WTC11 (cell line): ENCODE data around the gene CLDN6. TPM values are rescaled to one million over a fixed set of nuclear protein-coding genes. Genes with fewer than 3 reads are reported as not detected.

ENCODE experiments used
- ATAC-seq: fragments of 200-7000 bp; cut with Tn5 transposase; 2 replicates; pipeline ENCODE4 v1.10.0; 2021; ENCODE audit warnings: mild to moderate bottlenecking, moderate library complexity
- CTCF ChIA-PET: fragments of 300-600 bp; sonication (Branson Sonifier 250); formaldehyde crosslinking; loops from one replicate; lab custom pipeline; 2021; ENCODE audit warnings: antibody characterized with exemption; lab: Charles Lee
- POLR2A ChIA-PET: fragments of 350-600 bp; sonication (Branson Sonifier 250); formaldehyde crosslinking; loops from one replicate; lab custom pipeline; 2021; ENCODE audit warnings: antibody characterized with exemption; lab: Charles Lee
- DNase-seq: peaks from one replicate; pipeline ENCODE4 v3.0.0; 2021; ENCODE audit warnings: low spot score
- H3K27ac Mint-ChIP-seq: 2 replicates; pipeline ENCODE4 v1.8.0; 2021; ENCODE audit warnings: mixed read lengths
- H3K27me3 Mint-ChIP-seq: 2 replicates; pipeline ENCODE4 v1.8.0; 2021; ENCODE audit warnings: low read depth, mild to moderate bottlenecking, moderate library complexity, mixed read lengths
- H3K36me3 Mint-ChIP-seq: 2 replicates; pipeline ENCODE4 v1.8.0; 2021; ENCODE audit warnings: mixed read lengths
- H3K4me1 Mint-ChIP-seq: 2 replicates; pipeline ENCODE4 v1.8.0; 2022; ENCODE audit warnings: mixed read lengths
- H3K4me3 Mint-ChIP-seq: 2 replicates; pipeline ENCODE4 v1.8.0; 2021; ENCODE audit warnings: mild to moderate bottlenecking, moderate library complexity, mixed read lengths
- H3K9me3 Mint-ChIP-seq: 2 replicates; pipeline ENCODE4 v1.8.0; 2021; ENCODE audit warnings: mixed read lengths
- CBFB ChIP-seq: sonication (generic); formaldehyde crosslinking; IDR thresholded peaks from 2 replicates; pipeline ENCODE4 v1.8.1; 2022; ENCODE audit warnings: mild to moderate bottlenecking, low read depth, missing genetic modification reagents
- CREB1 ChIP-seq: sonication (generic); formaldehyde crosslinking; IDR thresholded peaks from 2 replicates; pipeline ENCODE4 v1.8.0; 2023; ENCODE audit warnings: mild to moderate bottlenecking, missing genetic modification reagents
- CREM ChIP-seq: sonication (generic); formaldehyde crosslinking; IDR thresholded peaks from 2 replicates; pipeline ENCODE4 v1.8.1; 2022; ENCODE audit warnings: mild to moderate bottlenecking, missing genetic modification reagents, moderate library complexity
- E2F5 ChIP-seq: sonication (generic); formaldehyde crosslinking; IDR thresholded peaks from 2 replicates; pipeline ENCODE4 v1.8.1; 2022; ENCODE audit warnings: mild to moderate bottlenecking, moderate library complexity, missing genetic modification reagents
- ESRRA ChIP-seq: sonication (generic); formaldehyde crosslinking; IDR thresholded peaks from 2 replicates; pipeline ENCODE4 v1.8.1; 2022; ENCODE audit warnings: mild to moderate bottlenecking, missing genetic modification reagents, borderline replicate concordance
- ETV6 ChIP-seq: sonication (generic); formaldehyde crosslinking; IDR thresholded peaks from 2 replicates; pipeline ENCODE4 v1.8.1; 2022; ENCODE audit warnings: mild to moderate bottlenecking, missing genetic modification reagents
- FOXJ3 ChIP-seq: sonication (generic); formaldehyde crosslinking; IDR thresholded peaks from 2 replicates; pipeline ENCODE4 v1.9.0; 2021; ENCODE audit warnings: missing genetic modification reagents, mild to moderate bottlenecking, borderline replicate concordance
- FOXP4 ChIP-seq: sonication (generic); formaldehyde crosslinking; IDR thresholded peaks from 2 replicates; pipeline ENCODE4 v1.8.0; 2022; ENCODE audit warnings: mild to moderate bottlenecking, missing genetic modification reagents
- GABPB1 ChIP-seq: sonication (generic); formaldehyde crosslinking; IDR thresholded peaks from 2 replicates; pipeline ENCODE4 v1.8.1; 2023; ENCODE audit warnings: mild to moderate bottlenecking, missing genetic modification reagents
- MAX ChIP-seq: sonication (generic); formaldehyde crosslinking; IDR thresholded peaks from 2 replicates; pipeline ENCODE4 v1.8.0; 2022; ENCODE audit warnings: mild to moderate bottlenecking, missing genetic modification reagents
- RELA ChIP-seq: sonication (generic); formaldehyde crosslinking; IDR thresholded peaks from 2 replicates; pipeline ENCODE4 v1.8.1; 2022; ENCODE audit warnings: missing genetic modification reagents, mild to moderate bottlenecking, borderline replicate concordance
- SMAD3 ChIP-seq: sonication (generic); formaldehyde crosslinking; IDR thresholded peaks from 2 replicates; pipeline ENCODE4 v1.8.0; 2022; ENCODE audit warnings: missing genetic modification reagents, mild to moderate bottlenecking, borderline replicate concordance
- SMAD4 ChIP-seq: sonication (generic); formaldehyde crosslinking; IDR thresholded peaks from 2 replicates; pipeline ENCODE4 v1.8.0; 2022; ENCODE audit warnings: mild to moderate bottlenecking, missing genetic modification reagents
- SP1 ChIP-seq: sonication (generic); formaldehyde crosslinking; conservative IDR thresholded peaks from 2 replicates; pipeline ENCODE4 v1.8.1; 2022; ENCODE audit warnings: missing genetic modification reagents
- TEAD1 ChIP-seq: sonication (generic); formaldehyde crosslinking; IDR thresholded peaks from 2 replicates; pipeline ENCODE4 v1.8.0; 2022; ENCODE audit warnings: mild to moderate bottlenecking, missing genetic modification reagents
- TP53 ChIP-seq: sonication (generic); formaldehyde crosslinking; IDR thresholded peaks from 2 replicates; pipeline ENCODE4 v1.8.1; 2023; ENCODE audit warnings: mild to moderate bottlenecking, missing genetic modification reagents
- ZBTB21 ChIP-seq: sonication (generic); formaldehyde crosslinking; IDR thresholded peaks from 2 replicates; pipeline ENCODE4 v1.8.1; 2023; ENCODE audit warnings: mild to moderate bottlenecking, missing genetic modification reagents, borderline replicate concordance
- ZNF121 ChIP-seq: sonication (generic); formaldehyde crosslinking; IDR thresholded peaks from 2 replicates; pipeline ENCODE4 v1.8.0; 2023; ENCODE audit warnings: missing genetic modification reagents
- ZNF671 ChIP-seq: fragments of 250-450 bp; sonication (Bioruptor Pico); IDR thresholded peaks from 2 replicates; pipeline ENCODE4 v1.8.0; 2021; ENCODE audit warnings: mild to moderate bottlenecking
- total RNA-seq: library from RNA; stranded (reverse); gene quantifications from 3 replicates; pipeline ENCODE4 v1.2.3, GENCODE V29; 2021
- TF ChIP-seq, protein P1 (sequence below): sonication (generic); formaldehyde crosslinking; IDR thresholded peaks from 2 replicates; pipeline ENCODE4 v1.8.1; 2023; ENCODE audit warnings: mild to moderate bottlenecking, missing genetic modification reagents
- TF ChIP-seq, protein P2 (sequence below): fragments of 250-450 bp; sonication (Bioruptor Pico); IDR thresholded peaks from 2 replicates; pipeline ENCODE4 v1.9.0; 2021; ENCODE audit warnings: mild to moderate bottlenecking
- TF ChIP-seq, protein P3 (sequence below): fragments of 200-600 bp; IDR thresholded peaks from 2 replicates; pipeline ENCODE4 v1.8.0; 2022; ENCODE audit warnings: antibody characterized with exemption
- TF ChIP-seq, protein P4 (sequence below): sonication (generic); formaldehyde crosslinking; IDR thresholded peaks from 2 replicates; pipeline ENCODE4 v1.8.1; 2023; ENCODE audit warnings: mild to moderate bottlenecking, moderate library complexity, missing genetic modification reagents

Gene CLDN6
- total RNA-seq, 1 experiment from 2014 or later = 746 TPM

- peaks cover 23% of the 10 kb centered on the region for H3K36me3 Mint-ChIP-seq
- H3K4me1 Mint-ChIP-seq = peaks cover 25% of the 10 kb centered on the region
- POLR2A ChIA-PET = interaction anchor here (1.1 to 17.1 kb wide), 13 partner anchors 8 to 129 kb away, joined by 3 to 502 read pairs (median 5); partner anchors contain the start of genes BICDL2, CLDN6, CLDN9 and TNFRSF12A
- peak; percentile 37; the same call in 1 of the 2 replicates for TF ChIP-seq CREM
- TF ChIP-seq, protein P1, sequence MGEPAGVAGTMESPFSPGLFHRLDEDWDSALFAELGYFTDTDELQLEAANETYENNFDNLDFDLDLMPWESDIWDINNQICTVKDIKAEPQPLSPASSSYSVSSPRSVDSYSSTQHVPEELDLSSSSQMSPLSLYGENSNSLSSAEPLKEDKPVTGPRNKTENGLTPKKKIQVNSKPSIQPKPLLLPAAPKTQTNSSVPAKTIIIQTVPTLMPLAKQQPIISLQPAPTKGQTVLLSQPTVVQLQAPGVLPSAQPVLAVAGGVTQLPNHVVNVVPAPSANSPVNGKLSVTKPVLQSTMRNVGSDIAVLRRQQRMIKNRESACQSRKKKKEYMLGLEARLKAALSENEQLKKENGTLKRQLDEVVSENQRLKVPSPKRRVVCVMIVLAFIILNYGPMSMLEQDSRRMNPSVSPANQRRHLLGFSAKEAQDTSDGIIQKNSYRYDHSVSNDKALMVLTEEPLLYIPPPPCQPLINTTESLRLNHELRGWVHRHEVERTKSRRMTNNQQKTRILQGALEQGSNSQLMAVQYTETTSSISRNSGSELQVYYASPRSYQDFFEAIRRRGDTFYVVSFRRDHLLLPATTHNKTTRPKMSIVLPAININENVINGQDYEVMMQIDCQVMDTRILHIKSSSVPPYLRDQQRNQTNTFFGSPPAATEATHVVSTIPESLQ = no peak
- no peak overlapping the region for H3K4me3 Mint-ChIP-seq
- DNase-seq (no peak), ATAC-seq (no peak)
- no peaks in the 10 kb centered on the region for H3K9me3 Mint-ChIP-seq
- no peaks in the 10 kb centered on the region for H3K27me3 Mint-ChIP-seq
- CTCF ChIA-PET = interaction anchor here (0.6 to 9.8 kb wide), 46 partner anchors 8 to 1246 kb away, joined by 3 to 355 read pairs (median 8); partner anchors contain the start of genes BICDL2, CLDN6, CLDN9 and FLYWCH2
- H3K27ac Mint-ChIP-seq = 0 out of 2 replicates have a peak overlapping the region, but pooled peaks have one; percentile 36
These were observed 10.8 kb upstream of the CLDN6 start for GRCh38 chr16:3028716-3029319.

GRCh38 chr16:3027983-3028715 is 10.2 kb upstream of the CLDN6 start:
- Mint-ChIP-seq H3K27me3 (no peaks in the 10 kb centered on the region), H3K27ac (no peak overlapping the region), H3K4me1 (peaks cover 28% of the 10 kb centered on the region), H3K9me3 (no peaks in the 10 kb centered on the region), H3K4me3 (peak overlapping the region; percentile 36), H3K36me3 (peaks cover 23% of the 10 kb centered on the region)
- CTCF ChIA-PET = interaction anchor here (0.6 to 9.8 kb wide), 51 partner anchors 7 to 1255 kb away, joined by 3 to 355 read pairs (median 7); partner anchors contain the start of genes BICDL2, CLDN6, CLDN9 and FLYWCH2
- POLR2A ChIA-PET = interaction anchor here (0.5 to 17.1 kb wide), 17 partner anchors 8 to 778 kb away, joined by 3 to 502 read pairs (median 5); partner anchors contain the start of genes BICDL2, CLDN6, CLDN9 and TNFRSF12A
- ATAC-seq (peak; percentile 49), DNase-seq (peak; percentile 97)
- TF ChIP-seq, protein P2, sequence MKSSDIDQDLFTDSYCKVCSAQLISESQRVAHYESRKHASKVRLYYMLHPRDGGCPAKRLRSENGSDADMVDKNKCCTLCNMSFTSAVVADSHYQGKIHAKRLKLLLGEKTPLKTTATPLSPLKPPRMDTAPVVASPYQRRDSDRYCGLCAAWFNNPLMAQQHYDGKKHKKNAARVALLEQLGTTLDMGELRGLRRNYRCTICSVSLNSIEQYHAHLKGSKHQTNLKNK = 0 out of 2 replicates have a peak, but pooled peaks have one; percentile 37
- TF ChIP-seq CBFB (CRISPR knock-in tag) = 0 out of 2 replicates have a peak, but pooled peaks have one; percentile 63
- TF ChIP-seq FOXJ3 = no peak
- TF ChIP-seq, protein P3, sequence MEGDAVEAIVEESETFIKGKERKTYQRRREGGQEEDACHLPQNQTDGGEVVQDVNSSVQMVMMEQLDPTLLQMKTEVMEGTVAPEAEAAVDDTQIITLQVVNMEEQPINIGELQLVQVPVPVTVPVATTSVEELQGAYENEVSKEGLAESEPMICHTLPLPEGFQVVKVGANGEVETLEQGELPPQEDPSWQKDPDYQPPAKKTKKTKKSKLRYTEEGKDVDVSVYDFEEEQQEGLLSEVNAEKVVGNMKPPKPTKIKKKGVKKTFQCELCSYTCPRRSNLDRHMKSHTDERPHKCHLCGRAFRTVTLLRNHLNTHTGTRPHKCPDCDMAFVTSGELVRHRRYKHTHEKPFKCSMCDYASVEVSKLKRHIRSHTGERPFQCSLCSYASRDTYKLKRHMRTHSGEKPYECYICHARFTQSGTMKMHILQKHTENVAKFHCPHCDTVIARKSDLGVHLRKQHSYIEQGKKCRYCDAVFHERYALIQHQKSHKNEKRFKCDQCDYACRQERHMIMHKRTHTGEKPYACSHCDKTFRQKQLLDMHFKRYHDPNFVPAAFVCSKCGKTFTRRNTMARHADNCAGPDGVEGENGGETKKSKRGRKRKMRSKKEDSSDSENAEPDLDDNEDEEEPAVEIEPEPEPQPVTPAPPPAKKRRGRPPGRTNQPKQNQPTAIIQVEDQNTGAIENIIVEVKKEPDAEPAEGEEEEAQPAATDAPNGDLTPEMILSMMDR = peak; percentile 60
- TF ChIP-seq TEAD1 (CRISPR knock-in tag) = no peak
- peak; percentile 67; the same call in 1 of the 2 replicates for TF ChIP-seq SMAD3
- 0 out of 2 replicates have a peak, but pooled peaks have one; percentile 36 for TF ChIP-seq E2F5 (CRISPR knock-in tag)
- TF ChIP-seq GABPB1 (CRISPR knock-in tag) = no peak
- TF ChIP-seq ESRRA (CRISPR knock-in tag) = no peak
- TF ChIP-seq SMAD4 (CRISPR knock-in tag) = no peak
- TF ChIP-seq SP1 (CRISPR knock-in tag) = peak; percentile 97
- peak; percentile 83 for TF ChIP-seq MAX
- TF ChIP-seq ZNF121 = peak; percentile 61; the same call in 1 of the 2 replicates
- no peak; the same call in 1 of the 2 replicates for TF ChIP-seq ETV6
- TF ChIP-seq ZBTB21 (CRISPR knock-in tag) = 0 out of 2 replicates have a peak, but pooled peaks have one; percentile 40
- TF ChIP-seq CREB1 (CRISPR knock-in tag) = peak; percentile 55; the same call in 1 of the 2 replicates
- TF ChIP-seq FOXP4 = peak; percentile 66; the same call in 1 of the 2 replicates
- TF ChIP-seq RELA (CRISPR knock-in tag) = peak; percentile 37; the same call in 1 of the 2 replicates
- TF ChIP-seq, protein P4, sequence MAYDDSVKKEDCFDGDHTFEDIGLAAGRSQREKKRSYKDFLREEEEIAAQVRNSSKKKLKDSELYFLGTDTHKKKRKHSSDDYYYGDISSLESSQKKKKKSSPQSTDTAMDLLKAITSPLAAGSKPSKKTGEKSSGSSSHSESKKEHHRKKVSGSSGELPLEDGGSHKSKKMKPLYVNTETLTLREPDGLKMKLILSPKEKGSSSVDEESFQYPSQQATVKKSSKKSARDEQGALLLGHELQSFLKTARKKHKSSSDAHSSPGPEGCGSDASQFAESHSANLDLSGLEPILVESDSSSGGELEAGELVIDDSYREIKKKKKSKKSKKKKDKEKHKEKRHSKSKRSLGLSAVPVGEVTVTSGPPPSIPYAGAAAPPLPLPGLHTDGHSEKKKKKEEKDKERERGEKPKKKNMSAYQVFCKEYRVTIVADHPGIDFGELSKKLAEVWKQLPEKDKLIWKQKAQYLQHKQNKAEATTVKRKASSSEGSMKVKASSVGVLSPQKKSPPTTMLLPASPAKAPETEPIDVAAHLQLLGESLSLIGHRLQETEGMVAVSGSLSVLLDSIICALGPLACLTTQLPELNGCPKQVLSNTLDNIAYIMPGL (CRISPR knock-in tag) = peak; percentile 52; the same call in 1 of the 2 replicates
- TF ChIP-seq TP53 (CRISPR knock-in tag) = 0 out of 2 replicates have a peak, but pooled peaks have one; percentile 68
- no peak for TF ChIP-seq ZNF671
